GM21515 (cell line): Measurements from ENCODE around the gene CD4.

ENCODE experiments used
- ATAC-seq: cut with Tn5 transposase; IDR thresholded peaks from one replicate; pipeline ENCODE4 v1.9.1; 2021; ENCODE audit not compliant: unreplicated experiment

The CD4 gene

DNA sequence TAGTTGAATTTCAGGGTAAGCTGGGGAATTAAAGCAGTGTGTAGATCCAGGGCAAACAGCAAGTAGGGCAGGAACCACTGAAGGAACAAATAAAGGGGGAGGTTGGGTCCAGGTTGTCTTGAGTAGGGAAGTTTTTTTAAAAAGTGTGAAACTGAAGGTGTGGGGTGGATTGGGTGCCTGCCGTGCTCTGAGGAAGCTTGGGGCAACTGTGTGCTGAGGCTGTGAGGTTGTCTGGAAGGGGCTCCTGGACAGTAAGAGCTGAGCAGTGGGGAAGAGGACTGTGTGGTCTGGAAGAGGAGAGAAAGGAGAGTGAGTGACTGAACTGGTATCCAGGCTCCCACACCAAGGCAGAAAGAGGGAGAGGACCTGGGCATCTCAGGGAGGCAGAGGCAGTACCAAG, 21.4 kb downstream of the CD4 start:
- no peak for ATAC-seq

GRCh38 chr12:6813363-6813762, 24.0 kb downstream of the CD4 start:
- ATAC-seq = no peak

- no peak for ATAC-seq
Measured at GRCh38 chr12:6816598-6816997, 27.3 kb downstream of the CD4 start.

DNA sequence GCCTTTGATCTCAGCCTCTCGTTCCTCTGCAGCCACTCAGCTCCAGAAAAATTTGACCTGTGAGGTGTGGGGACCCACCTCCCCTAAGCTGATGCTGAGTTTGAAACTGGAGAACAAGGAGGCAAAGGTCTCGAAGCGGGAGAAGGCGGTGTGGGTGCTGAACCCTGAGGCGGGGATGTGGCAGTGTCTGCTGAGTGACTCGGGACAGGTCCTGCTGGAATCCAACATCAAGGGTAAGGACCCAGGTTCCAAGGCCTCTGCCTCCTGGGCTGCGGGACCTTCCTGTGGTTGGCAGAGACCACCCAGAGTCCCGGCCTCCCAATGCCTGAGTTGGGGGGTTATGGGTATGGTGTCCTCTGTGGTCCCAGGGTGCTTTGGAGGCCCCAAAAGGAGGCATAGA, 27.8 kb downstream of the CD4 start:
- ATAC-seq = no peak

DNA sequence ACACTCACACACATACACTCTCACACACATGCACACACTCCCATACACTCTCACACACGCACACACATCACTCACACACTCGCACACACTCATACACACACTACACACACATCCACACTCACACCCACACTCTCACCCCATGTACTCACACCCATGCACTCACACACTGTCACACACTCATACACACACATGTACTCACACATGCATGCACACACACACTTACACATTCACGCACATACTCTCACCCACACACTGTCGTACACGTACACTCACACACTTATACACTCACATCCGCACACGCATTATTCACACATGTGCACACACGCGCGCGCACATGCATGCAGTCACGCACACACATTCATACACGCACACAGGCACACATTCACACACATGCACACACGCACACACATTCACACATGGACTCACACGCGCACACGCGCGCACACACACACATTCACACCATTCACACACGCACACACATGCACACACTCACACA, 28.4 kb downstream of the CD4 start:
- ATAC-seq = no peak

DNA sequence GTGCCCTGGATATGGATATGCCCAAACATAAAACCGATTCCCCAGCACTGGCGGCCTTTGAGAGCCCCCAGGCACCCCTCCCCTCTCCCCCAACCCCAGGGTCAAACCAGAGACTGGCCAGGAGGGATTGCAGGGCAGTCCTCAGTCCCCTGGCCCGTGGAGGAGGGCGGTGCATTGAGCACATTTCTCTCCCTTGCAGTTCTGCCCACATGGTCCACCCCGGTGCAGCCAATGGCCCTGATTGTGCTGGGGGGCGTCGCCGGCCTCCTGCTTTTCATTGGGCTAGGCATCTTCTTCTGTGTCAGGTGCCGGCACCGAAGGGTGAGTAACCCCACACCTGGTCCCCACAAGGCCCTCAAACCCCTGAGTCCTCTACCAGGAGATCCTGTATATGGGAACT, 28.9 kb downstream of the CD4 start:
- ATAC-seq = no peak

- ATAC-seq = no peak
Measured at GRCh38 chr12:6818645-6819044, 29.3 kb downstream of the CD4 start.

DNA sequence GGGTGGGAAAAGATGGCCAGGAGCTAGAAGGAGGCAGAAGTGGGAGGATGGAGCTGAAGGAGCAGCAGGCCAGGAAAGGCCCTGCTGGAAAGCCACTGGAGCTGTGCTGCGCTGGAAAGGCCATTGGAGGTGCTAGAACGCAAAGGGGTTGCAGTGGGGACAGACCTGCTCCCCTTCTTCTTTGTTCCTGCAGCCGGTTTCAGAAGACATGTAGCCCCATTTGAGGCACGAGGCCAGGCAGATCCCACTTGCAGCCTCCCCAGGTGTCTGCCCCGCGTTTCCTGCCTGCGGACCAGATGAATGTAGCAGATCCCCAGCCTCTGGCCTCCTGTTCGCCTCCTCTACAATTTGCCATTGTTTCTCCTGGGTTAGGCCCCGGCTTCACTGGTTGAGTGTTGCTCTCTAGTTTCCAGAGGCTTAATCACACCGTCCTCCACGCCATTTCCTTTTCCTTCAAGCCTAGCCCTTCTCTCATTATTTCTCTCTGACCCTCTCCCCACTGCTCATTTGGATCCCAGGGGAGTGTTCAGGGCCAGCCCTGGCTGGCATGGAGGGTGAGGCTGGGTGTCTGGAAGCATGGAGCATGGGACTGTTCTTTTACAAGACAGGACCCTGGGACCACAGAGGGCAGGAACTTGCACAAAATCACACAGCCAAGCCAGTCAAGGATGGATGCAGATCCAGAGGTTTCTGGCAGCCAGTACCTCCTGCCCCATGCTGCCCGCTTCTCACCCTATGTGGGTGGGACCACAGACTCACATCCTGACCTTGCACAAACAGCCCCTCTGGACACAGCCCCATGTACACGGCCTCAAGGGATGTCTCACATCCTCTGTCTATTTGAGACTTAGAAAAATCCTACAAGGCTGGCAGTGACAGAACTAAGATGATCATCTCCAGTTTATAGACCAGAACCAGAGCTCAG, 30.0 kb downstream of the CD4 start:
- no peak for ATAC-seq

DNA sequence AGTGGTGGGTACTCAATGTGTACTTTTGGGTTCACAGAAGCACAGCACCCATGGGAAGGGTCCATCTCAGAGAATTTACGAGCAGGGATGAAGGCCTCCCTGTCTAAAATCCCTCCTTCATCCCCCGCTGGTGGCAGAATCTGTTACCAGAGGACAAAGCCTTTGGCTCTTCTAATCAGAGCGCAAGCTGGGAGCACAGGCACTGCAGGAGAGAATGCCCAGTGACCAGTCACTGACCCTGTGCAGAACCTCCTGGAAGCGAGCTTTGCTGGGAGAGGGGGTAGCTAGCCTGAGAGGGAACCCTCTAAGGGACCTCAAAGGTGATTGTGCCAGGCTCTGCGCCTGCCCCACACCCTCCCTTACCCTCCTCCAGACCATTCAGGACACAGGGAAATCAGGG, 30.8 kb downstream of the CD4 start:
- ATAC-seq = no peak

DNA sequence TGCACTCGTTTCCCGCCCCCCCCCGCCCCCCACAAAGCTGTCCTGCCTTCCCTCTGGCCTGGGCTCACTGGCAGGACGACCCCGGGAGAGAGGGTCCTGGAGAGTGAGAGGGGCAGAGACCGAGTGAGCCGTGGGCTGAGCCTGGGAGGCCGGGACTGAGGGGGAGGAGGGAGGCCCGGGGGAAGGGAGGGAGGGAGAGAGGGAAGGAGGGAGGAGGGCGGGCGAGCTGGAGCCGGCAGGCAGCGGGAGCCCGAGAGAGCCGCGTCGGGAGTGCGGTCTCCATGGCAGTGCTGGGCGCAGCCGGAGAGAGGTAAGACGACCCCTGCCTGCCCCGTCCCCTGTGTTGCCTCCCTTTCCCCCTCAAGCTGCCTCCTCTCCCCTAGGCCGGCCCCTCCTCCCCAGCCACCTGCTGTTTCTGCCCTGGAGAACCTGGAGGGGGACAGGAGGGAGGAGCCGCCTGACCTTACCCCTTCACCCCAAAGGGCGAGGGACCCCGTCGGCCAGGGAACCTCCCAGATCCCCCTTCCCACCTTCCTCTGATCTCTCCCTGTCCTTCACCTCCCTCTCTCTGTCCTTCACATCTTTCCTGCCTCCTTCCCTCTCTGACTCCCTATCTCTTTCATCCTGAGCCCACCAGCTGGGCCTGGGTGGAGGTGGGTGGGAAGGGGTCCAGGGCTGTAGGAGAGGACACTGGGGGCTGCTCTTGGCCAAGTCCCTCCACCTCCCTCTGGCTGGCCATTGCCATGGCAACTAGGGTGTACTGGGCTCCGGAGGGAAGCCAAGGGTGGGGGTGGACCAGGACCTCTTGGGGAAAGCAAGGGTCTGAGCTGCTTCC, 32.5 kb downstream of the CD4 start, which contains the start of gene GPR162:
Gene GPR162 (plus strand): TSS at position 231 of the 835 bp plus-strand sequence. CDS start 2,078 bp downstream, outside the sequence.
- ATAC-seq = no peak

GRCh38 chr12:6822426-6823135, 33.3 kb downstream of the CD4 start:
- ATAC-seq = no peak

- ATAC-seq = no peak
Measured at GRCh38 chr12:6823182-6824084, 34.1 kb downstream of the CD4 start.

DNA sequence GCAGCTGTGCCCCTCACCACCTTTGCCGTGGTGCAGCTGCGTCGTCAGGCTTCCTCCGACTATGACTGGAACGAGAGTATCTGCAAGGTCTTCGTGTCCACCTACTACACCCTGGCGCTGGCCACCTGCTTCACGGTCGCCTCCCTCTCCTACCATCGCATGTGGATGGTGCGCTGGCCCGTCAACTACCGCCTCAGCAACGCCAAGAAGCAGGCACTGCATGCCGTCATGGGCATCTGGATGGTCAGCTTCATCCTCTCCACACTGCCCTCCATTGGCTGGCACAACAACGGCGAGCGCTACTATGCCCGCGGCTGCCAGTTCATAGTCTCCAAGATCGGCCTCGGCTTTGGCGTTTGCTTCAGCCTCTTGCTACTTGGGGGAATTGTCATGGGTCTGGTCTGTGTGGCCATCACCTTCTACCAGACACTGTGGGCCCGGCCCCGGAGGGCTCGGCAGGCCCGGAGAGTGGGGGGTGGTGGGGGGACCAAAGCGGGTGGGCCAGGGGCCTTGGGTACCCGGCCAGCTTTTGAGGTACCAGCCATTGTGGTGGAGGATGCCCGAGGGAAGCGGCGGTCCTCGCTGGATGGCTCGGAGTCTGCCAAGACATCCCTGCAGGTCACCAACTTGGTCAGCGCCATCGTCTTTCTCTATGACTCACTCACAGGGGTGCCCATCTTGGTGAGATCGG, 34.9 kb downstream of the CD4 start:
- ATAC-seq = no peak

GRCh38 chr12:6824901-6825381, 35.6 kb downstream of the CD4 start:
- ATAC-seq = no peak

DNA sequence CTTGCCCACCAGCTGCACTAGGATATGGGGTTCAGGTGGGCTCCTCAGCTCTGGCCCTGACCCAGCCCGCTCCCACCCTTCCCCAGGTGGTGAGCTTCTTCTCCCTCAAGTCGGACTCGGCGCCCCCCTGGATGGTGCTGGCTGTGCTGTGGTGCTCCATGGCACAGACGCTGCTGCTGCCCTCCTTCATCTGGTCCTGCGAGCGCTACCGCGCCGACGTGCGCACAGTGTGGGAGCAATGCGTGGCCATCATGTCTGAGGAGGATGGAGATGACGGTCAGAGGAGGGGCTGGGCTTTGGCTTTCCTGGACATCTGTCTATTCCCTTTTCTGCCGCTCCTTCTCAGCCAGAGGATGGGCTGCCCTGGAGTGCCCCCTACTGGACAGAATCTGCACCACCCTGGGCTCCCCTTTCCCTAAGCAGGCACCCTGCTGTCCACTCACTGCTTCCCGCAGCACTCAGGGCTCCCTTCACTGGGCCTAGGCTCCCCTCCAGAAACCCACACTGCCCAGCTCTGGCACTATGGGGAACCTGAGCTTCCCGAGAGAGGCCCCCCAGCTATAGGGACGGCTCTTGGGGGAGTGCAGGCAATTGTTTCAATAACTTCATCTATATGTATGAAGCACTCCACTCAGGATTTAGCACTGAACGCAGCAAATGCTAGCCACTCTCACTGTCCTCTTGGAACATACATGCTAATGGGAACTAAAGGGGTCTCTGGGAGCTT, 36.2 kb downstream of the CD4 start:
- no peak for ATAC-seq

- ATAC-seq = no peak
Measured at GRCh38 chr12:6826125-6826733, 36.9 kb downstream of the CD4 start.

DNA sequence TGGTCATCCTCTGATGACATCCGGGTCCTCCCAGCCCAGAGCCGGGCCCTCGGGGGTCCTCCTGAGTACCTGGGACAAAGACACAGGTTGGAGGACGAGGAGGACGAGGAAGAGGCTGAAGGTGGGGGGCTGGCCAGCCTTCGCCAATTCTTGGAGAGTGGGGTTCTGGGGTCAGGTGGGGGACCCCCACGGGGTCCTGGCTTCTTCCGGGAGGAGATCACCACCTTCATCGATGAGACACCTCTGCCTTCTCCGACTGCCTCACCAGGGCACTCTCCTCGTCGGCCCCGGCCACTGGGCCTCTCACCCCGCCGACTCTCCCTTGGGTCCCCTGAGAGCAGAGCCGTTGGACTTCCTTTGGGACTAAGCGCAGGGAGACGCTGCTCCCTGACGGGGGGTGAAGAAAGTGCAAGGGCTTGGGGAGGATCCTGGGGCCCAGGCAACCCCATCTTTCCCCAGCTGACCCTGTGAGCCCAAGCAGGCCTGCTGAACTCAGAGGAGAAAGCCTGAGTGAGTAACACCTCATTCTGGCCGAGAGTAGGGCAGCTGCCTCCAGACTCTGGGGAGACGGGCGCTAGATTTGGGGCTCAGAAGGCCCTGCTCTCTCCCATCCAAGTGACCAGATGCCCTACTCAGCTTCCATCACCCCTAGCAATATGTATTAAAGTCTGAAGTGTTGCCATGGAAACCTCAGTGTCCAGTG, 37.6 kb downstream of the CD4 start:
- ATAC-seq = no peak
